ENCODE results near the gene LRRN4.

Gene LRRN4

GRCh38 chr20:6053064-6053775, 640 bp downstream of the LRRN4 start:
- no peak overlapping the region for H3K27ac Mint-ChIP-seq
- ATAC-seq (ENCODE audit: low read depth) (no peak), DNase-seq (ENCODE audit: low spot score in 2 of 2) (no peak)
- no peaks in the 10 kb centered on the region for H3K9me3 Mint-ChIP-seq
- H3K27me3 Mint-ChIP-seq = peaks cover 19% of the 10 kb centered on the region
- no peaks in the 10 kb centered on the region for H3K36me3 Mint-ChIP-seq
- H3K4me1 Mint-ChIP-seq = peaks cover 2% of the 10 kb centered on the region
- H3K4me3 Mint-ChIP-seq = no peak overlapping the region

- H3K4me1 Mint-ChIP-seq = peaks cover 2% of the 10 kb centered on the region
Measured at GRCh38 chr20:6051505-6051904, 2.4 kb downstream of the LRRN4 start.

GRCh38 chr20:6048391-6048790, 5.5 kb downstream of the LRRN4 start:
- no peaks in the 10 kb centered on the region for H3K9me3 Mint-ChIP-seq
- H3K27ac Mint-ChIP-seq = no peak overlapping the region
- H3K36me3 Mint-ChIP-seq = no peaks in the 10 kb centered on the region
- no peak overlapping the region for H3K4me3 Mint-ChIP-seq
- ATAC-seq (ENCODE audit: low read depth) (no peak), DNase-seq (ENCODE audit: low spot score in 2 of 2) (no peak)
- peaks cover 2% of the 10 kb centered on the region for H3K4me1 Mint-ChIP-seq
- peaks cover 13% of the 10 kb centered on the region for H3K27me3 Mint-ChIP-seq

More at GRCh38 chr20:6051505-6051904, 2.4 kb downstream of the LRRN4 start:
- no peak for ATAC-seq (ENCODE audit: low read depth)
- no peaks in the 10 kb centered on the region for H3K36me3 Mint-ChIP-seq
- H3K4me3 Mint-ChIP-seq = no peak overlapping the region
- no peak for DNase-seq (ENCODE audit: low spot score in 2 of 2)
- peaks cover 15% of the 10 kb centered on the region for H3K27me3 Mint-ChIP-seq
- no peak overlapping the region for H3K27ac Mint-ChIP-seq
- no peaks in the 10 kb centered on the region for H3K9me3 Mint-ChIP-seq

- Mint-ChIP-seq H3K36me3 (peaks cover 3% of the 10 kb centered on the region), H3K9me3 (no peaks in the 10 kb centered on the region), H3K27ac (no peak overlapping the region), H3K4me1 (no peaks in the 10 kb centered on the region), H3K27me3 (peaks cover 7% of the 10 kb centered on the region), H3K4me3 (no peak overlapping the region)
- ATAC-seq (ENCODE audit: low read depth) = no peak
- no peak for DNase-seq (ENCODE audit: low spot score in 2 of 2)
Measured at GRCh38 chr20:6046432-6046831, 7.4 kb downstream of the LRRN4 start.

- ATAC-seq (ENCODE audit: low read depth) = no peak
- peaks cover 4% of the 10 kb centered on the region for H3K36me3 Mint-ChIP-seq
- no peak for DNase-seq (ENCODE audit: low spot score in 2 of 2)
- no peaks in the 10 kb centered on the region for H3K9me3 Mint-ChIP-seq
- H3K27me3 Mint-ChIP-seq = peaks cover 5% of the 10 kb centered on the region
- H3K4me1 Mint-ChIP-seq = no peaks in the 10 kb centered on the region
- no peak overlapping the region for H3K4me3 Mint-ChIP-seq
- no peak overlapping the region for H3K27ac Mint-ChIP-seq
Measured at GRCh38 chr20:6045566-6045965, 8.3 kb downstream of the LRRN4 start.

GRCh38 chr20:6044115-6044514, 9.7 kb downstream of the LRRN4 start:
- Mint-ChIP-seq H3K4me3 (no peak overlapping the region), H3K9me3 (no peaks in the 10 kb centered on the region), H3K4me1 (no peaks in the 10 kb centered on the region), H3K36me3 (peaks cover 12% of the 10 kb centered on the region), H3K27ac (no peak overlapping the region), H3K27me3 (no peaks in the 10 kb centered on the region)
- DNase-seq (ENCODE audit: low spot score in 2 of 2) (no peak), ATAC-seq (ENCODE audit: low read depth) (no peak)

- Mint-ChIP-seq H3K4me1 (no peaks in the 10 kb centered on the region), H3K27ac (no peak overlapping the region), H3K27me3 (no peaks in the 10 kb centered on the region), H3K36me3 (peaks cover 24% of the 10 kb centered on the region), H3K9me3 (no peaks in the 10 kb centered on the region), H3K4me3 (no peak overlapping the region)
- ATAC-seq (ENCODE audit: low read depth) (no peak), DNase-seq (ENCODE audit: low spot score in 2 of 2) (no peak)
Measured at GRCh38 chr20:6041808-6042265, 12.0 kb downstream of the LRRN4 start.

GRCh38 chr20:6040958-6041807, 12.7 kb downstream of the LRRN4 start:
- Mint-ChIP-seq H3K4me1 (no peaks in the 10 kb centered on the region), H3K9me3 (no peaks in the 10 kb centered on the region), H3K36me3 (peaks cover 27% of the 10 kb centered on the region), H3K27me3 (no peaks in the 10 kb centered on the region), H3K27ac (no peak overlapping the region), H3K4me3 (no peak overlapping the region)
- no peak for ATAC-seq (ENCODE audit: low read depth)
- DNase-seq (ENCODE audit: low spot score in 2 of 2) = no peak

- H3K27ac Mint-ChIP-seq = no peak overlapping the region
- peaks cover 27% of the 10 kb centered on the region for H3K36me3 Mint-ChIP-seq
- H3K4me1 Mint-ChIP-seq = no peaks in the 10 kb centered on the region
- no peak overlapping the region for H3K4me3 Mint-ChIP-seq
- ATAC-seq (ENCODE audit: low read depth) (no peak), DNase-seq (ENCODE audit: low spot score in 2 of 2) (no peak)
- no peaks in the 10 kb centered on the region for H3K27me3 Mint-ChIP-seq
- H3K9me3 Mint-ChIP-seq = no peaks in the 10 kb centered on the region
Measured at GRCh38 chr20:6040540-6040939, 13.3 kb downstream of the LRRN4 start.

- DNase-seq (ENCODE audit: low spot score in 2 of 2) (no peak), ATAC-seq (ENCODE audit: low read depth) (no peak)
- Mint-ChIP-seq H3K4me1 (peaks cover under 1% of the 10 kb centered on the region), H3K9me3 (no peaks in the 10 kb centered on the region), H3K36me3 (peaks cover 30% of the 10 kb centered on the region), H3K27ac (no peak overlapping the region), H3K27me3 (no peaks in the 10 kb centered on the region), H3K4me3 (no peak overlapping the region)
Measured at GRCh38 chr20:6039766-6040165, 14.1 kb downstream of the LRRN4 start.

- DNase-seq (ENCODE audit: low spot score in 2 of 2) (no peak), ATAC-seq (ENCODE audit: low read depth) (no peak)
- no peaks in the 10 kb centered on the region for H3K9me3 Mint-ChIP-seq
- no peaks in the 10 kb centered on the region for H3K27me3 Mint-ChIP-seq
- H3K4me3 Mint-ChIP-seq = no peak overlapping the region
- H3K36me3 Mint-ChIP-seq = peaks cover 37% of the 10 kb centered on the region
- H3K4me1 Mint-ChIP-seq = peaks cover 4% of the 10 kb centered on the region
- H3K27ac Mint-ChIP-seq = no peak overlapping the region
Measured at GRCh38 chr20:6038256-6038655, 15.6 kb downstream of the LRRN4 start.

- no peak overlapping the region for H3K27ac Mint-ChIP-seq
- no peaks in the 10 kb centered on the region for H3K27me3 Mint-ChIP-seq
- ATAC-seq (ENCODE audit: low read depth) = no peak
- peaks cover 36% of the 10 kb centered on the region for H3K36me3 Mint-ChIP-seq
- no peak overlapping the region for H3K4me3 Mint-ChIP-seq
- no peaks in the 10 kb centered on the region for H3K9me3 Mint-ChIP-seq
- peaks cover 4% of the 10 kb centered on the region for H3K4me1 Mint-ChIP-seq
- DNase-seq (ENCODE audit: low spot score in 2 of 2) = no peak
Measured at GRCh38 chr20:6037082-6037481, 16.8 kb downstream of the LRRN4 start.

GRCh38 chr20:6036213-6036612, 17.6 kb downstream of the LRRN4 start:
- Mint-ChIP-seq H3K9me3 (no peaks in the 10 kb centered on the region), H3K27ac (no peak overlapping the region), H3K4me1 (peaks cover 4% of the 10 kb centered on the region), H3K4me3 (no peak overlapping the region), H3K36me3 (peaks cover 36% of the 10 kb centered on the region), H3K27me3 (no peaks in the 10 kb centered on the region)
- ATAC-seq (ENCODE audit: low read depth) (no peak), DNase-seq (ENCODE audit: low spot score in 2 of 2) (no peak)

- Mint-ChIP-seq H3K27ac (peak overlapping the region; percentile 6), H3K9me3 (no peaks in the 10 kb centered on the region), H3K36me3 (peaks cover 30% of the 10 kb centered on the region), H3K4me1 (peaks cover 4% of the 10 kb centered on the region), H3K27me3 (no peaks in the 10 kb centered on the region), H3K4me3 (no peak overlapping the region)
- DNase-seq (ENCODE audit: low spot score in 2 of 2) (no peak), ATAC-seq (ENCODE audit: low read depth) (no peak)
Measured at GRCh38 chr20:6034134-6034969, 19.5 kb downstream of the LRRN4 start.

All from memory B cell (primary cell).